Tibial nerve (tissue), 4 donors: ENCODE data around the gene RFX1. TPM values are rescaled to one million over a fixed set of nuclear protein-coding genes. Genes with fewer than 3 reads are reported as not detected.

Source experiments
- DNase-seq, 2 donors: peaks; one replicate each; pipeline ENCODE4 v3.0.0-alpha.2; 2019; ENCODE audit warnings: low spot score in 2 of 2
- H3K27ac ChIP-seq, 4 donors: fragments of 200-600 bp; sonication (generic) in 3 of 4; one replicate each; pipeline ENCODE4 v1.5.1; 2017 to 2019; ENCODE audit warnings: mild to moderate bottlenecking in 1 of 4
- H3K27me3 ChIP-seq, 2 donors: fragments of 200-600 bp; sonication (generic) in 1 of 2; one replicate each; pipeline versions ENCODE4 v1.5.1 to v1.6.0; 2017 to 2019
- H3K36me3 ChIP-seq, 3 donors: fragments of 200-600 bp; sonication (generic); one replicate each; pipeline ENCODE4 v1.5.1; 2018 to 2019
- H3K4me1 ChIP-seq, 4 donors: fragments of 200-600 bp; sonication (generic) in 3 of 4; one replicate each; pipeline ENCODE4 v1.5.1; 2017 to 2019
- H3K4me3 ChIP-seq, 4 donors: fragments of 200-600 bp; sonication (generic) in 3 of 4; one replicate each; pipeline ENCODE4 v1.5.1; 2017 to 2019; ENCODE audit warnings: mild to moderate bottlenecking in 1 of 4, moderate library complexity in 1 of 4
- H3K9me3 ChIP-seq, 4 donors: fragments of 200-600 bp; sonication (generic) in 3 of 4; one replicate each; pipeline ENCODE4 v1.5.1; 2017 to 2019
- CTCF ChIP-seq, 5 experiments: fragments of 200-600 bp in 3 of 5; fragments of 450-650 bp in 2 of 5; sonication (generic) in 3 of 5; IDR thresholded peaks; one replicate each; pipeline ENCODE4 v1.5.1; 2016 to 2019; ENCODE audit warnings: antibody characterized with exemption in 5 of 5, mild to moderate bottlenecking in 3 of 5, moderate library complexity in 2 of 5
- EP300 ChIP-seq, 2 donors: sonication (generic); formaldehyde crosslinking; IDR thresholded peaks; one replicate each; pipeline ENCODE4 v1.6.1; 2017; ENCODE audit warnings: antibody characterized with exemption in 2 of 2, mild to moderate bottlenecking in 1 of 2
- POLR2A ChIP-seq, 2 donors: fragments of 450-650 bp; IDR thresholded peaks; one replicate each; pipeline ENCODE4 v1.6.1; 2017; ENCODE audit warnings: antibody characterized with exemption in 2 of 2, mild to moderate bottlenecking in 2 of 2, moderate library complexity in 2 of 2
- WGBS, 2 donors: methylation state at CpG; one replicate each; pipeline ENCODE4 v1.1.5; 2018; 5-methylcytosine and 5-hydroxymethylcytosine counted together
- total RNA-seq, 4 donors: library from RNA; depleted of rRNA; stranded (reverse); fragments of >200 nt; gene quantifications; one replicate each; pipeline ENCODE4 v1.1.0, GENCODE V29; 2016

The RFX1 gene
- total RNA-seq, 4 donors from 2014 or later, result 3.1 to 8.4 (median 6.0) TPM

- WGBS, 2 donors, result 95 to 100% methylated on average over 2 of the region's 2 CpGs
- H3K27me3 ChIP-seq, result peaks cover 0 to 30% of the 10 kb centered on the region in 2 donors
- no peak for TF ChIP-seq CTCF (IDR thresholded peaks at IDR 0.05)
- no peak for TF ChIP-seq POLR2A (IDR thresholded peaks at IDR 0.05)
- TF ChIP-seq EP300 (IDR thresholded peaks at IDR 0.05), result no peak
These were observed 71.4 kb downstream of the RFX1 start for GRCh38 chr19:13934785-13935109.

GRCh38 chr19:13932911-13933393 lies 73.2 kb downstream of the RFX1 start:
- peaks cover 0 to 26% of the 10 kb centered on the region in 2 donors for H3K27me3 ChIP-seq
- no peak overlapping the region for H3K4me3 ChIP-seq
- 89 to 94% methylated on average over 17 to 21 of the region's 42 CpGs for WGBS, 2 donors

More at GRCh38 chr19:13934785-13935109, 71.4 kb downstream of the RFX1 start:
- Histone ChIP-seq H3K9me3 (no peaks in the 10 kb centered on the region), H3K4me1 (peaks cover 0 to 15% (median 5%) of the 10 kb centered on the region in 4 donors), H3K27ac (no peak overlapping the region), H3K36me3 (peaks cover 0 to 23% (median 0%) of the 10 kb centered on the region in 3 donors), H3K4me3 (no peak overlapping the region)
- DNase-seq, result no peak

GRCh38 chr19:13932149-13932637 lies 73.9 kb downstream of the RFX1 start:
- H3K9me3 ChIP-seq, result no peaks in the 10 kb centered on the region
- WGBS, 2 donors, result 88 to 92% methylated on average over 6 of the region's 6 CpGs
- H3K27me3 ChIP-seq, result peaks cover 0 to 19% of the 10 kb centered on the region in 2 donors
- H3K4me1 ChIP-seq, result no peaks in the 10 kb centered on the region
- TF ChIP-seq CTCF (IDR thresholded peaks at IDR 0.05), result no peak
- no peak for TF ChIP-seq POLR2A (IDR thresholded peaks at IDR 0.05)
- no peak for TF ChIP-seq EP300 (IDR thresholded peaks at IDR 0.05)
- no peak overlapping the region for H3K4me3 ChIP-seq
- DNase-seq, result no peak
- peaks cover 0 to 45% (median 0%) of the 10 kb centered on the region in 3 donors for H3K36me3 ChIP-seq
- no peak overlapping the region for H3K27ac ChIP-seq

More at GRCh38 chr19:13932911-13933393, 73.2 kb downstream of the RFX1 start:
- Histone ChIP-seq H3K27ac (no peak overlapping the region), H3K4me1 (peaks cover 0 to 5% (median 2%) of the 10 kb centered on the region in 4 donors), H3K9me3 (no peaks in the 10 kb centered on the region), H3K36me3 (peaks cover 0 to 37% (median 0%) of the 10 kb centered on the region in 3 donors)
- no peak for DNase-seq
- TF ChIP-seq EP300 (IDR thresholded peaks at IDR 0.05) (no peak), POLR2A (IDR thresholded peaks at IDR 0.05) (no peak)

- no peak for TF ChIP-seq EP300 (IDR thresholded peaks at IDR 0.05)
- no peaks in the 10 kb centered on the region for H3K9me3 ChIP-seq
- H3K4me3 ChIP-seq, result no peak overlapping the region
- WGBS, 2 donors, result 76 to 80% methylated on average over 12 of the region's 30 CpGs
- DNase-seq, result no peak
- H3K27ac ChIP-seq, result no peak overlapping the region
- peaks cover 0 to 19% of the 10 kb centered on the region in 2 donors for H3K27me3 ChIP-seq
- H3K4me1 ChIP-seq, result no peaks in the 10 kb centered on the region
- H3K36me3 ChIP-seq, result peaks cover 0 to 51% (median 0%) of the 10 kb centered on the region in 3 donors
These were observed 74.5 kb downstream of the RFX1 start for GRCh38 chr19:13931391-13932148.

- H3K4me3 ChIP-seq, result no peak overlapping the region
- 85 to 87% methylated on average over 11 to 12 of the region's 17 CpGs for WGBS, 2 donors
- H3K27ac ChIP-seq, result no peak overlapping the region
- peaks cover 0 to 9% of the 10 kb centered on the region in 2 donors for H3K27me3 ChIP-seq
- peaks cover 0 to 60% (median 0%) of the 10 kb centered on the region in 3 donors for H3K36me3 ChIP-seq
- H3K4me1 ChIP-seq, result no peaks in the 10 kb centered on the region
- DNase-seq, result no peak
- H3K9me3 ChIP-seq, result no peaks in the 10 kb centered on the region
- TF ChIP-seq EP300 (IDR thresholded peaks at IDR 0.05), result no peak
- TF ChIP-seq POLR2A (IDR thresholded peaks at IDR 0.05), result no peak
- TF ChIP-seq CTCF (IDR thresholded peaks at IDR 0.05), result no peak
These were observed 75.7 kb downstream of the RFX1 start for GRCh38 chr19:13930402-13930801.

- Histone ChIP-seq H3K36me3 (peaks cover 0 to 64% (median 2%) of the 10 kb centered on the region in 3 donors), H3K27ac (no peak overlapping the region), H3K9me3 (no peaks in the 10 kb centered on the region), H3K27me3 (peaks cover 0 to 6% of the 10 kb centered on the region in 2 donors), H3K4me1 (no peaks in the 10 kb centered on the region), H3K4me3 (no peak overlapping the region)
- 86 to 90% methylated on average over 12 to 17 of the region's 17 CpGs for WGBS, 2 donors
- TF ChIP-seq CTCF (IDR thresholded peaks at IDR 0.05) (no peak), EP300 (IDR thresholded peaks at IDR 0.05) (no peak), POLR2A (IDR thresholded peaks at IDR 0.05) (no peak)
- DNase-seq, result no peak
These were observed 76.2 kb downstream of the RFX1 start for GRCh38 chr19:13929956-13930355.
